Endothelial cell of umbilical vein (primary cell): ENCODE measurements around the gene CCDC190. TPM values are rescaled to one million over a fixed set of nuclear protein-coding genes. Genes with fewer than 3 reads are reported as not detected.

ENCODE experiments used
- BruUV-seq: library from RNA; stranded (reverse); fragments of 400-500 nt; replicated peaks from 2 replicates; lab custom pipeline; 2021; lab: Mats Ljungman, UMichigan
- CTCF ChIA-PET: fragments of 300-600, 350-600 bp; sonication (Branson Sonifier 250); formaldehyde crosslinking; loops from one replicate; lab custom pipeline; 2021; ENCODE audit warnings: antibody characterized with exemption, inconsistent platforms; lab: Charles Lee
- POLR2A ChIA-PET: fragments of 300-600, 350-600 bp; sonication (Branson Sonifier 250); formaldehyde crosslinking; loops from one replicate; lab custom pipeline; 2021; ENCODE audit warnings: antibody characterized with exemption, inconsistent platforms; lab: Charles Lee
- DNase-seq: peaks from one replicate; pipeline ENCODE4 v3.0.0-alpha.2; 2011; ENCODE audit warnings: low read depth, low spot score
- FAIRE-seq: peaks from 2 replicates; lab custom pipeline; 2011; peaks lifted over from hg19 to GRCh38; lab: Jason Lieb, UNC
- H2AFZ ChIP-seq: 2 replicates; pipeline ENCODE4 v1.6.0; 2012; ENCODE audit warnings: low read depth, low read length, control low read depth, inconsistent platforms
- H3K27ac ChIP-seq: 2 replicates; pipeline ENCODE4 v1.5.1; 2011; ENCODE audit warnings: low read depth, mild to moderate bottlenecking, control low read depth, low read length, moderate library complexity; ENCODE audit not compliant: insufficient read depth
- H3K27me3 ChIP-seq, 2 experiments: 2 replicates each; pipeline versions ENCODE4 v1.6.0 to v1.6.1; 2011; ENCODE audit warnings: low read length in 2 of 2, mixed read lengths in 1 of 2; ENCODE audit not compliant: control insufficient read depth in 2 of 2, insufficient read depth in 2 of 2
- H3K36me3 ChIP-seq, 2 experiments: 2 replicates in 1 of 2; 3 replicates in 1 of 2; pipeline ENCODE4 v1.5.1; 2011; ENCODE audit warnings: low read length in 2 of 2, mild to moderate bottlenecking in 1 of 2, moderate library complexity in 1 of 2; ENCODE audit not compliant: control insufficient read depth in 2 of 2, insufficient read depth in 2 of 2; ENCODE audit errors: extremely low read depth in 1 of 2
- H3K4me1 ChIP-seq: 3 replicates; pipeline ENCODE4 v1.5.1; 2011; ENCODE audit warnings: mild to moderate bottlenecking, low read length; ENCODE audit not compliant: control insufficient read depth, insufficient read depth; ENCODE audit errors: extremely low read depth
- H3K4me2 ChIP-seq: 2 replicates; pipeline ENCODE4 v1.6.1; 2011; ENCODE audit warnings: low read length, control low read depth, mixed read lengths; ENCODE audit not compliant: insufficient read depth
- H3K4me3 ChIP-seq, 3 experiments: fragments of 200-600 bp in 1 of 3; sonication (generic), shearing (Covaris generic) in 1 of 3; replicated peaks in 1 of 3; 2 replicates each; pipeline ENCODE4 v1.5.1; 2011 to 2016; ENCODE audit warnings: control low read depth in 3 of 3, low read length in 3 of 3, mild to moderate bottlenecking in 2 of 3, inconsistent platforms in 1 of 3, low read depth in 1 of 3, moderate library complexity in 1 of 3; ENCODE audit not compliant: insufficient read depth in 1 of 3
- H3K79me2 ChIP-seq: 2 replicates; pipeline ENCODE4 v1.6.0; 2012; ENCODE audit warnings: low read length, inconsistent platforms; ENCODE audit not compliant: control insufficient read depth, insufficient read depth
- H3K9ac ChIP-seq: replicated peaks from 2 replicates; pipeline ENCODE3; 2011; ENCODE audit warnings: low read length, control low read depth; ENCODE audit not compliant: insufficient read depth; ENCODE audit errors: extremely low read depth
- H3K9me1 ChIP-seq: replicated peaks from 3 replicates; pipeline ENCODE4 v1.6.0; 2011; ENCODE audit warnings: mild to moderate bottlenecking, low read length; ENCODE audit not compliant: control insufficient read depth, insufficient read depth; ENCODE audit errors: extremely low read depth
- H3K9me3 ChIP-seq: replicated peaks from 2 replicates; pipeline ENCODE4 v1.5.1; 2012; ENCODE audit warnings: low read length, inconsistent platforms; ENCODE audit not compliant: control insufficient read depth, insufficient read depth
- H4K20me1 ChIP-seq: replicated peaks from 2 replicates; pipeline ENCODE3; 2011; ENCODE audit warnings: mild to moderate bottlenecking, low read length; ENCODE audit not compliant: control insufficient read depth, insufficient read depth; ENCODE audit errors: extremely low read depth
- EZH2 ChIP-seq: IDR thresholded peaks from 2 replicates; pipeline ENCODE4 v1.6.1; 2012; ENCODE audit warnings: borderline replicate concordance, low read depth, mild to moderate bottlenecking, moderate library complexity, low read length, inconsistent platforms; ENCODE audit not compliant: severe bottlenecking
- FOS ChIP-seq: IDR thresholded peaks from 2 replicates; pipeline ENCODE4 v1.6.1; 2011; ENCODE audit warnings: mild to moderate bottlenecking, low read length, moderate library complexity, borderline replicate concordance; ENCODE audit not compliant: insufficient read depth
- GATA2 ChIP-seq: IDR thresholded peaks from 2 replicates; pipeline ENCODE4 v1.7.0; 2011; ENCODE audit warnings: low read depth, mild to moderate bottlenecking, moderate library complexity, mixed read lengths, low read length; ENCODE audit not compliant: insufficient read length, insufficient read depth
- JUN ChIP-seq: IDR thresholded peaks from 2 replicates; pipeline ENCODE4 v1.6.1; 2011; ENCODE audit warnings: borderline replicate concordance, low read depth; ENCODE audit not compliant: insufficient read length, insufficient read depth
- MAX ChIP-seq: IDR thresholded peaks from 2 replicates; pipeline ENCODE4 v1.6.1; 2011; ENCODE audit not compliant: insufficient read depth, insufficient read length
- POLR2A ChIP-seq: IDR thresholded peaks from 2 replicates; pipeline ENCODE4 v1.6.1; 2012; ENCODE audit warnings: low read depth, mild to moderate bottlenecking, control low read depth, low read length
- POLR2AphosphoS5 ChIP-seq: IDR thresholded peaks from 2 replicates; pipeline ENCODE4 v1.6.1; 2012; ENCODE audit warnings: low read depth, mild to moderate bottlenecking, control low read depth, low read length, moderate library complexity; ENCODE audit not compliant: insufficient read depth
- dilution Hi-C: fragments of 300-500 bp; cut with MboI; formaldehyde crosslinking; loops from one replicate; pipeline ENCODE4 v1.15.0; 2019; ENCODE audit warnings: low sequenced_read_pairs; ENCODE audit not compliant: extremely low pct_ligation_motif_present
- intact Hi-C: fragments of 100-400 bp; cut with micrococcal nuclease; formaldehyde crosslinking; loops from one replicate; pipeline ENCODE4 v1.10.0; 2022
- polyA plus RNA-seq, 4 experiments: library from polyadenylated mRNA; depleted of rRNA in 3 of 4; stranded (reverse) in 3 of 4; unstranded in 1 of 4; fragments of >200 nt; gene quantifications; 2 replicates each; pipeline versions ENCODE4 v1.2.1 to v1.2.3, GENCODE V29; 2011 to 2012; ENCODE audit warnings: missing spikeins in 1 of 4
- total RNA-seq: library from RNA; stranded (reverse); gene quantifications from 2 replicates; pipeline ENCODE4 v1.2.3, GENCODE V29; 2021

The CCDC190 gene
- total and polyA plus RNA-seq, 2 donors (not counting 3 experiments of a cell fraction or from before 2014, with no cell fraction given): 3.7 to 9.0 TPM

DNA sequence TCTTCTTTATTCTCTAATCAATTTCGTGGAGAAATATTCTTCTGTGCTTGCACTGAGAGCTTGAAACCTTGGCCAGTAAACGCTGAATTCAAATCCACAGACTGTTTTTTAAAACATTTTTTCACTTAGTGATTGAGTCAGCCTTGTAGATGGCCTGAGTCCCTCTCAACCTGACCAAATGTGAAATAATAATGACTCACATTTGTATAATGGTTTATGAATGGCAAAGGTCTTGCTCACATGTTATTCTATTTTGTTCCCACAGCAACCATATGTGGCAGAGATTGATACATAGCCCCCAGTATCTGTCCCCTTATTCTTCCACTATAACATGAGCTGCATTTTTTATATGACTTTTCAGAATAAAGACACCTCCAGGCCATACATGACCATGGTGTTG is 47.8 kb upstream of the CCDC190 start:
- Histone ChIP-seq H3K27me3 (no peaks in the 10 kb centered on the region), H3K4me3 (no peak overlapping the region), H3K27ac (peak overlapping the region; percentile 60), H3K4me2 (no peak overlapping the region), H3K4me1 (peaks cover 19% of the 10 kb centered on the region), H3K79me2 (no peaks in the 10 kb centered on the region), H4K20me1 (no peaks in the 10 kb centered on the region), H3K9me1 (no peaks in the 10 kb centered on the region), H3K36me3 (no peaks in the 10 kb centered on the region), H2AFZ (peak overlapping the region; percentile 3), H3K9me3 (no peaks in the 10 kb centered on the region), H3K9ac (peak overlapping the region; percentile 41)
- CTCF ChIA-PET: interaction anchor here (1.0 to 1.3 kb wide), 3 partner anchors 12 to 266 kb away, joined by 3 to 4 read pairs (median 3); no protein-coding TSS in a partner anchor
- peak; percentile 84 for FAIRE-seq
- POLR2A ChIA-PET: no interaction called here
- intact Hi-C loops: loop anchor here (1.0 kb wide), 1 partner anchor 76 kb away; no protein-coding TSS in a partner anchor
- dilution Hi-C loops: no loop called here
- DNase-seq: peak; percentile 73
- no TSS peak for BruUV-seq
- TF ChIP-seq EZH2 (no peak), MAX (no peak), POLR2A (no peak), FOS (peak; percentile 82), GATA2 (no peak), JUN (peak; percentile 83), POLR2AphosphoS5 (no peak)

DNA sequence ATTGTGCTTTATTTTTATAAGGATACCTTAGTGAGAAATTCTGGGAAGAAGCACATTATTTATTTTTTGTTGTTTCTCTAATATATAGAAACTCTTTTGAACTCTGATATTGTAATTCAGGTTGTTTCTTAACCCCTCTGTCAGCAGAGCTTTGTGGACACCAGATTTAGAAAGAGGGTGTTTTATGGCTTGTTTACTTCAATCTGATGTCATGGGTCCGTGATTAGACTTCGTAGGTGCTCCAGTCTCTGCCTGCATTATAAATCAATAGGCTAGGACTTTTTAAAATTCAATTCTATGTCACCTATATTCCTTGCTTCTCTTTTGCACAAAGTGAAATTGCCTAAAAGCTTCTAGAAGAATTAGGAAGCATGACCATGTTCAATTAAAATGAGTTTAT is 47.3 kb upstream of the CCDC190 start:
- Histone ChIP-seq H3K27ac (peak overlapping the region; percentile 60), H4K20me1 (no peaks in the 10 kb centered on the region), H3K4me1 (peaks cover 19% of the 10 kb centered on the region), H3K9me3 (no peaks in the 10 kb centered on the region), H3K27me3 (no peaks in the 10 kb centered on the region), H3K4me3 (no peak overlapping the region), H3K9me1 (no peaks in the 10 kb centered on the region), H3K36me3 (no peaks in the 10 kb centered on the region), H2AFZ (peak overlapping the region; percentile 3), H3K4me2 (no peak overlapping the region), H3K9ac (peak overlapping the region; percentile 41), H3K79me2 (no peaks in the 10 kb centered on the region)
- no TSS peak for BruUV-seq
- TF ChIP-seq GATA2 (no peak), POLR2AphosphoS5 (no peak)
- dilution Hi-C loops (no loop called here), intact Hi-C loops (no loop called here)
- DNase-seq (no peak), FAIRE-seq (no peak)
- POLR2A ChIA-PET: no interaction called here
- CTCF ChIA-PET: interaction anchor here (1.0 to 1.3 kb wide), 3 partner anchors 12 to 267 kb away, joined by 3 to 4 read pairs (median 3); no protein-coding TSS in a partner anchor
